Midbrain (tissue), 1 donor: ENCODE measurements around the gene ZKSCAN8.

Experiments
- DNase-seq: peaks from one replicate; lab custom pipeline; 2025; lab: John Stamatoyannopoulos, UW

ZKSCAN8 gene

GRCh38 chr6:28206928-28207509, 65.3 kb downstream of the ZKSCAN8 start:
- no peak for DNase-seq

- no peak for DNase-seq
Observed at GRCh38 chr6:28207510-28208110, 65.9 kb downstream of the ZKSCAN8 start.

- DNase-seq, result no peak
Observed at GRCh38 chr6:28208111-28208659, 66.5 kb downstream of the ZKSCAN8 start.
